ENCODE results near the gene DVL3. TPM values are rescaled to one million over a fixed set of nuclear protein-coding genes. Genes with fewer than 3 reads are reported as not detected.

Gene DVL3
- polyA plus RNA-seq, 2 of the 4 experiments (the other 2 are of a cell fraction), result 14.1 to 24.4 TPM

- TF ChIP-seq RARB (CRISPR knock-in tag; IDR thresholded peaks at IDR 0.05) (no peak), JUN (IDR thresholded peaks at IDR 0.05) (no peak), RFX5 (IDR thresholded peaks at IDR 0.05) (no peak), HMGXB4 (CRISPR knock-in tag; IDR thresholded peaks at IDR 0.05; ENCODE audit: borderline replicate concordance) (no peak), TFCP2L1 (CRISPR knock-in tag; IDR thresholded peaks at IDR 0.05) (no peak), KDM1A (IDR thresholded peaks at IDR 0.05; ENCODE audit: low read depth) (no peak), EHMT2 (IDR thresholded peaks at IDR 0.05; ENCODE audit: low read depth) (no peak), KDM5A (IDR thresholded peaks at IDR 0.05) (no peak), SMC3 (IDR thresholded peaks at IDR 0.05) (no peak), HEYL (CRISPR knock-in tag; IDR thresholded peaks at IDR 0.05) (no peak), FOXS1 (CRISPR knock-in tag; IDR thresholded peaks at IDR 0.05) (no peak), EHF (CRISPR knock-in tag; IDR thresholded peaks at IDR 0.05) (no peak), JUNB (IDR thresholded peaks at IDR 0.05) (no peak), REST (IDR thresholded peaks at IDR 0.05) (no peak), CBX8 (IDR thresholded peaks at IDR 0.05) (no peak), MAX (IDR thresholded peaks at IDR 0.05) (no peak), ZC3H11A (IDR thresholded peaks at IDR 0.05) (no peak), ZFP36 (IDR thresholded peaks at IDR 0.05; ENCODE audit: borderline replicate concordance, partially characterized antibody) (no peak), NFE2L2 (conservative IDR thresholded peaks at IDR 0.05; ENCODE audit: low read length) (no peak)
- no peaks in the 10 kb centered on the region for H3K4me1 ChIP-seq
- no peak for FAIRE-seq
- ChIA-PET POLR2A (no interaction called here), CTCF (interaction anchor here (0.6 to 2.1 kb wide), 2 partner anchors 30 to 63 kb away, joined by 3 to 4 read pairs; no protein-coding TSS in a partner anchor)
- H3K9me3 ChIP-seq, result no peaks in the 10 kb centered on the region
- no peak overlapping the region for H3K4me3 ChIP-seq
- H3K27ac ChIP-seq, result no peak overlapping the region
- H3K4me2 ChIP-seq, result no peak overlapping the region
- 84% methylated on average over 7 of the region's 9 CpGs for WGBS (ENCODE audit: missing lambda C conversion rate)
- no peak for DNase-seq (ENCODE audit: low read depth in 1 of 2, low spot score in 1 of 2)
- ATAC-seq, result no peak
Measured at GRCh38 chr3:184198509-184198908, 43.3 kb downstream of the DVL3 start.

- DNase-seq (ENCODE audit: low read depth in 1 of 2, low spot score in 1 of 2) (no peak), ATAC-seq (no peak), FAIRE-seq (no peak)
- ChIA-PET POLR2A (no interaction called here), CTCF (interaction anchor here (2.1 kb wide), 1 partner anchor 27 kb away, joined by 4 read pairs; no protein-coding TSS in a partner anchor)
- Histone ChIP-seq H3K9me3 (no peaks in the 10 kb centered on the region), H3K4me3 (no peak overlapping the region), H3K4me2 (no peak overlapping the region), H3K4me1 (no peaks in the 10 kb centered on the region), H3K27ac (no peak overlapping the region)
- TF ChIP-seq PHF8 (IDR thresholded peaks at IDR 0.05; ENCODE audit: borderline replicate concordance, low read depth) (no peak), RFX5 (IDR thresholded peaks at IDR 0.05) (no peak), ZFP36 (IDR thresholded peaks at IDR 0.05; ENCODE audit: borderline replicate concordance, partially characterized antibody) (no peak), MAX (IDR thresholded peaks at IDR 0.05) (no peak), CEBPB (IDR thresholded peaks at IDR 0.05) (no peak), POLR2AphosphoS2 (conservative IDR thresholded peaks at IDR 0.05; ENCODE audit: low read length) (no peak), ELK1 (IDR thresholded peaks at IDR 0.05; ENCODE audit: low read depth, low read length) (no peak), ZC3H11A (IDR thresholded peaks at IDR 0.05) (no peak), HES2 (IDR thresholded peaks at IDR 0.05) (no peak), RCOR1 (IDR thresholded peaks at IDR 0.05; ENCODE audit: low read depth, low read length) (no peak), USF2 (IDR thresholded peaks at IDR 0.05) (no peak), REST (IDR thresholded peaks at IDR 0.05) (no peak), HDAC2 (IDR thresholded peaks at IDR 0.05) (no peak)
Measured at GRCh38 chr3:184200825-184201224, 45.6 kb downstream of the DVL3 start.

Measured in A549 (cell line).